H9 (cell line): ENCODE results near the gene DHRS13. TPM values are rescaled to one million over a fixed set of nuclear protein-coding genes. Genes with fewer than 3 reads are reported as not detected.

ENCODE experiments used
- DNase-seq: peaks from one replicate; pipeline ENCODE4 v3.0.0-alpha.2; 2017
- H2AFZ ChIP-seq: one replicate; pipeline ENCODE4 v1.6.1; 2013; ENCODE audit warnings: mild to moderate bottlenecking, low read length, control low read depth, moderate library complexity
- H2AK5ac ChIP-seq: 2 replicates; pipeline ENCODE4 v1.6.1; 2013; ENCODE audit warnings: low read length, control low read depth, mixed read lengths; ENCODE audit not compliant: insufficient read length
- H2BK120ac ChIP-seq: one replicate; pipeline ENCODE4 v1.6.1; 2013; ENCODE audit warnings: low read depth, mild to moderate bottlenecking, low read length, control low read depth, inconsistent platforms; ENCODE audit not compliant: poor library complexity, severe bottlenecking
- H2BK12ac ChIP-seq: 2 replicates; pipeline ENCODE4 v1.6.1; 2013; ENCODE audit warnings: low read length, control low read depth, mixed read lengths, low read depth; ENCODE audit not compliant: insufficient read length
- H2BK15ac ChIP-seq: 2 replicates; pipeline ENCODE4 v1.6.1; 2013; ENCODE audit warnings: low read depth, low read length, control low read depth
- H2BK20ac ChIP-seq: one replicate; pipeline ENCODE4 v1.6.1; 2013; ENCODE audit warnings: low read depth, mild to moderate bottlenecking, low read length, control low read depth, inconsistent platforms; ENCODE audit not compliant: poor library complexity, severe bottlenecking
- H2BK5ac ChIP-seq: 2 replicates; pipeline ENCODE4 v1.6.1; 2013; ENCODE audit warnings: low read length, control low read depth, mixed read lengths; ENCODE audit not compliant: insufficient read length
- H3K14ac ChIP-seq: 2 replicates; pipeline ENCODE4 v1.6.1; 2013; ENCODE audit warnings: low read length, control low read depth; ENCODE audit not compliant: insufficient read depth
- H3K18ac ChIP-seq: 2 replicates; pipeline ENCODE4 v1.6.1; 2013; ENCODE audit warnings: low read depth, mild to moderate bottlenecking, mixed read lengths, low read length, control low read depth; ENCODE audit not compliant: insufficient read length
- H3K23ac ChIP-seq: 2 replicates; pipeline ENCODE4 v1.6.1; 2013; ENCODE audit warnings: low read length, control low read depth, mixed read lengths, low read depth; ENCODE audit not compliant: insufficient read length
- H3K23me2 ChIP-seq: 2 replicates; pipeline ENCODE4 v1.6.1; 2013; ENCODE audit warnings: low read depth, mild to moderate bottlenecking, mixed read lengths, low read length, control low read depth; ENCODE audit not compliant: insufficient read length, poor library complexity, severe bottlenecking
- H3K27ac ChIP-seq: 2 replicates; pipeline ENCODE4 v1.5.1; 2013; ENCODE audit warnings: low read length, control low read depth, mixed read lengths, low read depth; ENCODE audit not compliant: insufficient read length
- H3K27me3 ChIP-seq: 2 replicates; pipeline ENCODE4 v1.6.1; 2013; ENCODE audit warnings: low read length, control low read depth, inconsistent platforms; ENCODE audit not compliant: insufficient read depth
- H3K4ac ChIP-seq: 2 replicates; pipeline ENCODE4 v1.6.1; 2013; ENCODE audit warnings: low read depth, mild to moderate bottlenecking, control low read depth, inconsistent platforms, low read length, moderate library complexity
- H3K4me1 ChIP-seq: 2 replicates; pipeline ENCODE4 v1.6.1; 2013; ENCODE audit warnings: low read length, control low read depth, inconsistent platforms; ENCODE audit not compliant: insufficient read depth
- H3K4me2 ChIP-seq: 2 replicates; pipeline ENCODE4 v1.6.1; 2013; ENCODE audit warnings: low read length, control low read depth, mixed read lengths; ENCODE audit not compliant: insufficient read length, insufficient read depth
- H3K56ac ChIP-seq: 2 replicates; pipeline ENCODE4 v1.6.1; 2013; ENCODE audit warnings: low read depth, mild to moderate bottlenecking, mixed read lengths, low read length, control low read depth; ENCODE audit not compliant: insufficient read length
- H3K79me1 ChIP-seq: 2 replicates; pipeline ENCODE4 v1.6.1; 2013; ENCODE audit warnings: low read depth, mild to moderate bottlenecking, moderate library complexity, low read length, control low read depth, inconsistent platforms; ENCODE audit not compliant: insufficient read depth, poor library complexity, severe bottlenecking
- H3K79me2 ChIP-seq: 2 replicates; pipeline ENCODE4 v1.6.1; 2013; ENCODE audit warnings: low read length, control low read depth, inconsistent platforms; ENCODE audit not compliant: insufficient read depth
- H3K9ac ChIP-seq: 2 replicates; pipeline ENCODE4 v1.6.1; 2013; ENCODE audit warnings: low read length, control low read depth, mixed read lengths; ENCODE audit not compliant: insufficient read length; ENCODE audit errors: extremely low read depth
- H3K9me3 ChIP-seq: one replicate; pipeline ENCODE4 v1.6.1; 2013; ENCODE audit warnings: low read depth, low read length, inconsistent platforms; ENCODE audit not compliant: control insufficient read depth
- H3T11ph ChIP-seq: one replicate; pipeline ENCODE4 v1.6.1; 2013; ENCODE audit warnings: mild to moderate bottlenecking, low read length, control low read depth, inconsistent platforms
- H4K20me1 ChIP-seq: one replicate; pipeline ENCODE4 v1.6.1; 2013; ENCODE audit not compliant: control insufficient read depth, insufficient read length, insufficient read depth
- H4K5ac ChIP-seq: 2 replicates; pipeline ENCODE4 v1.6.1; 2013; ENCODE audit warnings: low read depth, mild to moderate bottlenecking, mixed read lengths, low read length, control low read depth; ENCODE audit not compliant: insufficient read length
- H4K8ac ChIP-seq: replicated peaks from 2 replicates; pipeline ENCODE4 v1.6.1; 2013; ENCODE audit warnings: low read length, control low read depth, mixed read lengths, low read depth; ENCODE audit not compliant: insufficient read length
- H4K91ac ChIP-seq: 2 replicates; pipeline ENCODE4 v1.6.1; 2013; ENCODE audit warnings: low read depth, mild to moderate bottlenecking, moderate library complexity, mixed read lengths, low read length, control low read depth; ENCODE audit not compliant: insufficient read length
- H3K27ac Mint-ChIP-seq, 3 experiments: 2 replicates in 2 of 3; 3 replicates in 1 of 3; pipeline ENCODE4 v1.8.0; 2020 to 2021; ENCODE audit warnings: mixed read lengths in 3 of 3, mild to moderate bottlenecking in 1 of 3, moderate library complexity in 1 of 3
- H3K27me3 Mint-ChIP-seq: 2 replicates; pipeline ENCODE4 v1.8.0; 2021; ENCODE audit warnings: low read depth, mild to moderate bottlenecking, moderate library complexity, mixed read lengths
- H3K36me3 Mint-ChIP-seq, 3 experiments: 2 replicates in 2 of 3; 3 replicates in 1 of 3; pipeline ENCODE4 v1.8.0; 2020 to 2021; ENCODE audit warnings: low read depth in 3 of 3, mixed read lengths in 3 of 3; ENCODE audit not compliant: insufficient read depth in 1 of 3
- H3K4me1 Mint-ChIP-seq, 2 experiments: 2 replicates each; pipeline ENCODE4 v1.8.0; 2020; ENCODE audit warnings: mixed read lengths in 2 of 2
- H3K4me3 Mint-ChIP-seq, 2 experiments: 2 replicates in 1 of 2; 3 replicates in 1 of 2; pipeline ENCODE4 v1.8.0; 2020 to 2021; ENCODE audit warnings: mild to moderate bottlenecking in 2 of 2, mixed read lengths in 2 of 2, moderate library complexity in 1 of 2
- H3K9me3 Mint-ChIP-seq, 2 experiments: 2 replicates in 1 of 2; 3 replicates in 1 of 2; pipeline ENCODE4 v1.8.0; 2020; ENCODE audit warnings: mild to moderate bottlenecking in 2 of 2, mixed read lengths in 2 of 2, moderate library complexity in 1 of 2
- CTCF ChIP-seq: fragments of 200-600 bp; sonication (generic); conservative IDR thresholded peaks from 3 replicates; pipeline ENCODE4 v1.8.0; 2021; ENCODE audit warnings: antibody characterized with exemption, mild to moderate bottlenecking
- WGBS: extraction: QIAGEN DNeasy Blood & Tissue Kit; methylation state at CpG from one replicate; pipeline ENCODE4 v1.1.7; 2013; ENCODE audit warnings: missing lambda C conversion rate, low lambda C conversion rate, mixed read lengths; ENCODE audit not compliant: insufficient read length; ENCODE audit errors: extremely low coverage; 5-methylcytosine and 5-hydroxymethylcytosine counted together
- total RNA-seq: library from RNA; stranded (reverse); gene quantifications from 2 replicates; pipeline ENCODE4 v1.2.1, GENCODE V29; 2021

The DHRS13 gene
- total RNA-seq, 1 experiment from 2014 or later: 29.6 TPM

DNA sequence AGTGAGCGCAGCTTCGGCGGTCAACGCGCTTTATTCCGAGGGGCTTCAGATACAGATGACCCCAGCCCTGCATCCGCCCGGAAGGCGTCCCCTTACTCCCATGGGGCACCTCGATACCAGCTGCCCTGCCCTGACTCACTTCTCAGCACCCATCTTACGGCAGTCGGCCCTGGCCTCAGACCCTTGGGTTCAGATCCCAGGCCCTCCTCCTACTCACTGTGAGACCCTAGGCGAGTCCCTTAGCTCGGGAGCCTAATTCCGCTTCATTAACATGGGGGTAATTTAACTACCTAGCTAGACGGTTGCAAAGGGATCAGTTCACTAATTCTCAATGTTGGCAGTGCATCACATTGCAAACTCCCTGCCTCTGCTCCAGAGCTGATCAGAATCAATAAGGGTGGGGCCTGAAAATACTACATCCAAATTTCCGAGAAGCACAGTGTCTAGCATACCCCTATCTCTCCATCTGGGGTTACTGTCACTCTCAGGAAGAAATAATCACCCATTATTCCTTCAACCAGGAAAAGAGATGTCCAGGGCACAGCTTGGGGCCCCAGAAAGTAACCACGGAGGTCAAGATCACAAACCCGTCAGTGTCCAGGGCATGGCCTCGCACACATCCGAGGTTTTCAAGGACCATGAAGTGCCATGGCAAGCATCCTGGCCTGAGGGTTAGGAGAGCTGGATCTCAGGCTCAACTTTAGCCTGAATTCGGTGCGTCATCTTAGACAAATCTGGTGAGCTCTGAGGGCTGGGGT, 4.9 kb downstream of the DHRS13 start:
- peaks cover 4% of the 10 kb centered on the region; the same call in 1 of the 2 replicates for H3K79me2 ChIP-seq

More for the DNA sequence above, 4.9 kb downstream of the DHRS13 start:
- Histone ChIP-seq H2AK5ac (no peak overlapping the region), H4K20me1 (no peaks in the 10 kb centered on the region), H3K9me3 (no peaks in the 10 kb centered on the region), H3K9ac (no peak overlapping the region), H2BK15ac (no peak overlapping the region), H3T11ph (no peak overlapping the region), H2BK120ac (no peak overlapping the region), H2BK12ac (no peak overlapping the region), H3K23me2 (peaks cover 6% of the 10 kb centered on the region), H2BK5ac (no peak overlapping the region), H3K79me1 (peaks cover 4% of the 10 kb centered on the region), H2BK20ac (no peak overlapping the region), H3K14ac (no peak overlapping the region), H3K23ac (no peak overlapping the region), H4K91ac (no peak overlapping the region), H4K5ac (no peak overlapping the region), H4K8ac (no peak overlapping the region), H3K4ac (no peak overlapping the region), H3K27ac (no peak overlapping the region), H3K27me3 (0 out of 2 replicates have a peak, but pooled peaks cover 3% of the 10 kb centered on the region), H3K4me2 (peak overlapping the region; percentile 63), H3K4me1 (peaks cover 9% of the 10 kb centered on the region), H3K18ac (no peak overlapping the region), H2AFZ (no peak overlapping the region), H3K56ac (no peak overlapping the region)
- peak overlapping the region; percentile 13 to 96 (median 76); a peak in 5 of 7 replicates for H3K27ac Mint-ChIP-seq
- peaks cover 3% of the 10 kb centered on the region for H3K27me3 Mint-ChIP-seq
- DNase-seq: peak; percentile 30
- H3K36me3 Mint-ChIP-seq: peaks cover 20 to 33% (median 21%) of the 10 kb centered on the region in 3 experiments
- H3K4me3 Mint-ChIP-seq: peak overlapping the region; percentile 93 to 96
- no peaks in the 10 kb centered on the region; a peak in 1 of 5 replicates for H3K9me3 Mint-ChIP-seq
- H3K4me1 Mint-ChIP-seq: peaks cover 26 to 29% of the 10 kb centered on the region in 2 experiments
- no CpG with 5 or more reads among the region's 23 CpGs for whole genome bisulfite sequencing
- no peak for TF ChIP-seq CTCF
